Esophagus (tissue), 2 donors: ENCODE results near the gene CFAP97D1. TPM values are rescaled to one million over a fixed set of nuclear protein-coding genes. Genes with fewer than 3 reads are reported as not detected.

Source experiments
- H3K27ac ChIP-seq, 2 donors: one replicate each; pipeline ENCODE4 v1.5.1; 2013; ENCODE audit warnings: low read depth in 2 of 2, mild to moderate bottlenecking in 2 of 2, inconsistent platforms in 1 of 2, low read length in 1 of 2, moderate library complexity in 1 of 2
- H3K27me3 ChIP-seq, 2 donors: one replicate each; pipeline ENCODE4 v1.6.1; 2013; ENCODE audit warnings: low read length in 2 of 2, control low read depth in 1 of 2, mild to moderate bottlenecking in 1 of 2; ENCODE audit not compliant: insufficient read depth in 2 of 2, control insufficient read depth in 1 of 2
- H3K36me3 ChIP-seq, 2 donors: one replicate each; pipeline ENCODE4 v1.6.1; 2013; ENCODE audit warnings: low read length in 1 of 2; ENCODE audit not compliant: control insufficient read depth in 2 of 2, insufficient read depth in 2 of 2
- H3K4me1 ChIP-seq, 2 donors: one replicate each; pipeline ENCODE4 v1.6.1; 2013; ENCODE audit warnings: low read length in 1 of 2; ENCODE audit not compliant: control insufficient read depth in 2 of 2, insufficient read depth in 2 of 2
- H3K4me3 ChIP-seq, 2 donors: one replicate each; pipeline ENCODE4 v1.5.1; 2013; ENCODE audit warnings: low read length in 2 of 2, mild to moderate bottlenecking in 2 of 2, low read depth in 1 of 2, moderate library complexity in 1 of 2
- H3K9me3 ChIP-seq, 2 donors: one replicate each; pipeline ENCODE4 v1.6.1; 2013; ENCODE audit warnings: mild to moderate bottlenecking in 2 of 2, low read depth in 1 of 2, low read length in 1 of 2, moderate library complexity in 1 of 2; ENCODE audit not compliant: control insufficient read depth in 2 of 2, insufficient read depth in 1 of 2
- WGBS, 2 donors: extraction: QIAGEN DNeasy Blood & Tissue Kit; methylation state at CpG; one replicate each; pipeline ENCODE4 v1.1.7; 2013; 5-methylcytosine and 5-hydroxymethylcytosine counted together
- polyA plus RNA-seq, 2 donors: library from polyadenylated mRNA; stranded (reverse); fragments of 200-250 nt; gene quantifications; one replicate each; pipeline ENCODE4 v1.2.3, GENCODE V29; 2013
- donor health status: healthy with polysubstance abuse.
- donor health status: Bipolar disorder and iron deficiency.

The CFAP97D1 gene
- polyA plus RNA-seq, 2 donors: 0.01 TPM; not detected in 1

DNA sequence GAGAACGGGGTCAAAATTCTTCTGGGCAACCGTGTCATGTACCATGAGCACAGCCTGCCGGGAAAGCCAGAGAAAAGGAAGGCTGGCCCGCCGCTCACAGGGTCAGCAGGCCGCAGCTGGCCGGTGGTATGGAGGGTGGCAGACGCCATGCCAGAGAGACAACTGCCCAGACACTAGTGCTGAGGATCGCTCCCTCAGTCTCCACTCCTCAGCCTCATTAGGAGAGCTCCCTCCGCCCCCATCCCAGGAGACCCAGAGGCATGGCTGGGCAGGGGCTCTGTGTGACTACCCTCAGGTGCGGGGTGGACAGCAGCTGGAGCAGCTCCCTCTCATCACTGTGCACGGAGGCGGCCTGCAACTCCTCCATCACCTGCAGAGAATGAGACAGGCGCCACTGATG lies 49.5 kb downstream of the CFAP97D1 start:
- H3K36me3 ChIP-seq: peaks cover 3 to 14% of the 10 kb centered on the region in 2 donors
- H3K4me3 ChIP-seq: no peak overlapping the region
- H3K27ac ChIP-seq: no peak overlapping the region
- WGBS, 2 donors: 95 to 96% methylated on average over 14 of the region's 14 CpGs
- no peaks in the 10 kb centered on the region for H3K27me3 ChIP-seq
- no peaks in the 10 kb centered on the region for H3K9me3 ChIP-seq
- peaks cover 0 to 5% of the 10 kb centered on the region in 2 donors for H3K4me1 ChIP-seq

GRCh38 chr17:43830510-43831140 lies 50.4 kb downstream of the CFAP97D1 start:
- H3K27ac ChIP-seq: no peak overlapping the region
- no peaks in the 10 kb centered on the region for H3K9me3 ChIP-seq
- peaks cover 3 to 11% of the 10 kb centered on the region in 2 donors for H3K36me3 ChIP-seq
- H3K4me3 ChIP-seq: no peak overlapping the region
- no peaks in the 10 kb centered on the region for H3K27me3 ChIP-seq
- WGBS, 2 donors: 82 to 89% methylated on average over 7 of the region's 7 CpGs
- H3K4me1 ChIP-seq: peaks cover 0 to 5% of the 10 kb centered on the region in 2 donors

DNA sequence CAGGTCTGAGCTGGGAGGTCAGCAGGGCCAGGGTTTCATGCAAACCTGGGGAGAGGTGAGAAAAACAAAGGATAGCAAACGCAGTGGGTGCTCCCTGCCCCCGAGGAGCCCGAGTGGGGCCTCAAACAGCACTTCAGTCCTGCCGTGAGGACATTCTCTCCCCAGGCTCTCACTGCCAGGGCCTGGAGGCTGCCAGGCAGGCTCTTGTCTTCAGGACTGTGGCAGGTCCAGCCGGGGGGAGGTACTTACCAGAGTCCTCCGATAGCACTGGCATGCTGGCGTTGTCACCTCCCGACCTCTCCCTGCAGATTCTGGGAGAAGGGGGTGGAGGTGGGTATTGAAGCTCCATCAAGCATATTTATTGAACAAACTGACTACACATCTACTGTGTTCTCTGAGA lies 51.4 kb downstream of the CFAP97D1 start:
- Histone ChIP-seq H3K27ac (no peak overlapping the region), H3K36me3 (peaks cover 3 to 9% of the 10 kb centered on the region in 2 donors), H3K9me3 (no peaks in the 10 kb centered on the region), H3K4me3 (no peak overlapping the region), H3K4me1 (peaks cover 0 to 5% of the 10 kb centered on the region in 2 donors), H3K27me3 (no peaks in the 10 kb centered on the region)
- 83 to 87% methylated on average over 8 of the region's 8 CpGs for WGBS, 2 donors

- peaks cover 0 to 5% of the 10 kb centered on the region in 2 donors for H3K4me1 ChIP-seq
- H3K27me3 ChIP-seq: no peaks in the 10 kb centered on the region
- peak overlapping the region; percentile 18 to 27 for H3K27ac ChIP-seq
- no peaks in the 10 kb centered on the region for H3K9me3 ChIP-seq
- peak overlapping the region; percentile 56 to 61 for H3K4me3 ChIP-seq
- peaks cover 3 to 9% of the 10 kb centered on the region in 2 donors for H3K36me3 ChIP-seq
- 10 to 14% methylated on average over 33 to 51 of the region's 51 CpGs for WGBS, 2 donors
These were observed 52.1 kb downstream of the CFAP97D1 start for GRCh38 chr17:43832168-43832975.

- Histone ChIP-seq H3K27me3 (no peaks in the 10 kb centered on the region), H3K4me3 (peak within 1 kb of the TSS; percentile 56 to 61), H3K4me1 (peaks cover 0 to 5% of the 10 kb centered on the region in 2 donors), H3K36me3 (peaks cover 3 to 9% of the 10 kb centered on the region in 2 donors), H3K9me3 (no peaks in the 10 kb centered on the region), H3K27ac (peak within 1 kb of the TSS; percentile 18 to 27)
- WGBS, 2 donors: 2% methylated on average over 38 to 86 of the region's 87 CpGs
These were observed 53.0 kb downstream of the CFAP97D1 start, which contains the start of gene MPP3 for GRCh38 chr17:43832976-43833829. TSS of gene MPP3 (minus strand) at chr17:43833146. CDS start at chr17:43831906, 1,240 bp downstream.

GRCh38 chr17:43834106-43834505 lies 53.9 kb downstream of the CFAP97D1 start:
- H3K27me3 ChIP-seq: no peaks in the 10 kb centered on the region
- WGBS, 2 donors: 57 to 73% methylated on average over 2 of the region's 2 CpGs
- no peaks in the 10 kb centered on the region for H3K9me3 ChIP-seq
- no peak overlapping the region for H3K4me3 ChIP-seq
- H3K4me1 ChIP-seq: peaks cover 0 to 5% of the 10 kb centered on the region in 2 donors
- H3K36me3 ChIP-seq: peaks cover 3 to 7% of the 10 kb centered on the region in 2 donors
- H3K27ac ChIP-seq: no peak overlapping the region

Other genes with a start within 250 kb of the CFAP97D1 start
- gene ETV4, start 234.1 kb upstream of the CFAP97D1 start, polyA plus RNA-seq: 1 to 10 TPM; 4.1 to 7.4 TPM
- 1 to 10 TPM; 1.8 to 2.7 TPM for gene MEOX1, start 118.5 kb upstream of the CFAP97D1 start, polyA plus RNA-seq
- gene SOST, start 21.6 kb upstream of the CFAP97D1 start, polyA plus RNA-seq: not detected
- 10 to 100 TPM; 29.4 to 56.8 TPM for gene DUSP3, start 1.5 kb upstream of the CFAP97D1 start, polyA plus RNA-seq
- gene MPP3, start 52.7 kb downstream of the CFAP97D1 start, polyA plus RNA-seq: 1 to 10 TPM; 5.6 to 9.6 TPM
- under 1 TPM; 0.47 to 0.48 TPM for gene CD300LG, start 66.7 kb downstream of the CFAP97D1 start, polyA plus RNA-seq
- gene MPP2, start 127.1 kb downstream of the CFAP97D1 start, polyA plus RNA-seq: under 1 TPM; 0.39 to 0.72 TPM
- gene PPY, start 162.0 kb downstream of the CFAP97D1 start, polyA plus RNA-seq: not detected
- not detected for gene PYY, start 173.5 kb downstream of the CFAP97D1 start, polyA plus RNA-seq
- 1 to 10 TPM in 1 of 2 donors, under 1 TPM in 1; 0.67 to 1.9 TPM for gene NAGS, start 224.2 kb downstream of the CFAP97D1 start, polyA plus RNA-seq
- 10 to 100 TPM; 12.9 to 26.5 TPM for gene TMEM101, start 234.5 kb downstream of the CFAP97D1 start, polyA plus RNA-seq